Measurements from ENCODE around the gene TCTN3. TPM values are rescaled to one million over a fixed set of nuclear protein-coding genes. Genes with fewer than 3 reads are reported as not detected.
A peak's percentile ranks its signal among the peaks of the same experiment; 100 is the strongest.

TCTN3 gene
- total and polyA plus RNA-seq, 2 of the 13 experiments (the other 11 are each of a cell fraction or from before 2014, with no cell fraction given), result 53.3 to 60.0 TPM

DNA sequence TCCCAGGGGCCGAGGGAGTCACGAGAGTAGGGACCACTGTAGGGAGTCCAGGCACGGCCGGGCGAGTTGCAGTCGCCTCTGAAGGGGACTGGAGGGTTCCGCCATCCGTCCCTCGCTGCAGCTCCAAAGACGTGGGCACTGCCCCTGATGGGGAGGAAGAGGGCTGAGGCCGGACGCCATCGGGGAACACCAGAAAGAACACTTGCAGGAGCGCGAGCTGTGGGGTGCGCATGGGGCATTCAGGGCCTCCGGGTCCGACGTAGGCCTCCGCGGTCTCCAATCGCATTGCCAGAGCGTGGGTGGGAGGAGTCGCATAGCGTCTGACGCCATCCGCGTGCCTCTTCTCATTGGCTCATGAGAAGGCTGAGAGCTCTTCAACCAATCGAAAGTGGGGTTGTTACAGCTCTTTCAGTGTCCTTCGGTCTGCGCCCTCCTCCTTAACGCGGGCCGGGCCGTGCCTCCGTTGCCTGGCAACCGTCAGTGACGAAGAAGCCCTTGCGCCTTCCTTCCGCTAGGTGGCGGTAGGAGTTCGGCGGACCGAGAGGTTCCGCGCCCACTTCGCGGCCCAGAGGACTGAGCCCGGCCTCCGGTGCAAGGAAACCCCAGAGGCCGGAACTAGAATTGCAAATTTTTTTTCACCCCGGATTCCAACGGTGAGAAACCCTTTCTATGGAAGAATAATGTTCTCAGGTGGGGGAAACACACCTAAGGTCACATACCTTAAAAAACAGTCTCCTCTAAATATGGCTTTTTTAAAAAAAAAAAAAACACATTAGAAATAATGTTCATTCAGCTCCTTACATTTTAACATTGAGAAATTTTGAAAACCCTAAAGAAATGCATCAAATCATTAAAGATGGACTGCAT is at the start of gene TCTN3 (continued):
- TF ChIP-seq ZSCAN9 (CRISPR knock-in tag; IDR thresholded peaks at IDR 0.05; ENCODE audit: borderline replicate concordance), result peak; percentile 80; the same call in 1 of the 2 replicates
- no peak for TF ChIP-seq MATR3 (CRISPR knock-in tag; IDR thresholded peaks at IDR 0.05)
- TF ChIP-seq MXD4 (CRISPR knock-in tag; IDR thresholded peaks at IDR 0.05), result peak; percentile 88; the same call in 1 of the 2 replicates
- no peak for TF ChIP-seq ZNF562 (CRISPR knock-in tag; IDR thresholded peaks at IDR 0.05; ENCODE audit: borderline replicate concordance)
- peak; percentile 67; the same call in 1 of the 2 replicates for TF ChIP-seq SMAD1 (CRISPR knock-in tag; IDR thresholded peaks at IDR 0.05; ENCODE audit: borderline replicate concordance, low read depth)
- TF ChIP-seq, protein P1, sequence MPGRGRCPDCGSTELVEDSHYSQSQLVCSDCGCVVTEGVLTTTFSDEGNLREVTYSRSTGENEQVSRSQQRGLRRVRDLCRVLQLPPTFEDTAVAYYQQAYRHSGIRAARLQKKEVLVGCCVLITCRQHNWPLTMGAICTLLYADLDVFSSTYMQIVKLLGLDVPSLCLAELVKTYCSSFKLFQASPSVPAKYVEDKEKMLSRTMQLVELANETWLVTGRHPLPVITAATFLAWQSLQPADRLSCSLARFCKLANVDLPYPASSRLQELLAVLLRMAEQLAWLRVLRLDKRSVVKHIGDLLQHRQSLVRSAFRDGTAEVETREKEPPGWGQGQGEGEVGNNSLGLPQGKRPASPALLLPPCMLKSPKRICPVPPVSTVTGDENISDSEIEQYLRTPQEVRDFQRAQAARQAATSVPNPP (CRISPR knock-in tag; IDR thresholded peaks at IDR 0.05), result 0 out of 2 replicates have a peak, but pooled peaks have one; percentile 63
- TF ChIP-seq GATAD1 (CRISPR knock-in tag; IDR thresholded peaks at IDR 0.05), result peak; percentile 92
- TF ChIP-seq, protein P2, sequence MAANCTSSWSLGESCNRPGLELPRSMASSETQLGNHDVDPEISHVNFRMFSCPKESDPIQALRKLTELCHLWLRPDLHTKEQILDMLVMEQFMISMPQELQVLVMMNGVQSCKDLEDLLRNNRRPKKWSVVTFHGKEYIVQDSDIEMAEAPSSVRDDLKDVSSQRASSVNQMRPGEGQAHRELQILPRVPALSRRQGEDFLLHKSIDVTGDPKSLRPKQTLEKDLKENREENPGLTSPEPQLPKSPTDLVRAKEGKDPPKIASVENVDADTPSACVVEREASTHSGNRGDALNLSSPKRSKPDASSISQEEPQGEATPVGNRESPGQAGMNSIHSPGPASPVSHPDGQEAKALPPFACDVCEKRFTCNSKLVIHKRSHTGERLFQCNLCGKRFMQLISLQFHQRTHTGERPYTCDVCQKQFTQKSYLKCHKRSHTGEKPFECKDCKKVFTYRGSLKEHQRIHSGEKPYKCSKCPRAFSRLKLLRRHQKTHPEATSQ (CRISPR knock-in tag; IDR thresholded peaks at IDR 0.05; ENCODE audit: borderline replicate concordance), result peak; percentile 80; the same call in 1 of the 2 replicates
- no peak for TF ChIP-seq DPF2 (CRISPR knock-in tag; IDR thresholded peaks at IDR 0.05; ENCODE audit: borderline replicate concordance, low read depth)
- TF ChIP-seq ZFP36L2 (CRISPR knock-in tag; IDR thresholded peaks at IDR 0.05), result no peak
- TF ChIP-seq MBD4 (IDR thresholded peaks at IDR 0.05; ENCODE audit: borderline replicate concordance, low read length), result no peak
- no peak for TF ChIP-seq NBN (conservative IDR thresholded peaks at IDR 0.05)
- TF ChIP-seq FOXA3 (CRISPR knock-in tag; IDR thresholded peaks at IDR 0.05), result no peak
- TF ChIP-seq ZNF432 (CRISPR knock-in tag; IDR thresholded peaks at IDR 0.05; ENCODE audit: borderline replicate concordance), result no peak
- TF ChIP-seq ZC3H13 (CRISPR knock-in tag; IDR thresholded peaks at IDR 0.05), result no peak
- peak; percentile 71 for TF ChIP-seq MAZ (IDR thresholded peaks at IDR 0.05; ENCODE audit: borderline replicate concordance, low read depth, low read length)
- peak; percentile 52; the same call in 1 of the 2 replicates for TF ChIP-seq MAZ (CRISPR knock-in tag; IDR thresholded peaks at IDR 0.05; ENCODE audit: low read depth)
- TF ChIP-seq, protein P3, sequence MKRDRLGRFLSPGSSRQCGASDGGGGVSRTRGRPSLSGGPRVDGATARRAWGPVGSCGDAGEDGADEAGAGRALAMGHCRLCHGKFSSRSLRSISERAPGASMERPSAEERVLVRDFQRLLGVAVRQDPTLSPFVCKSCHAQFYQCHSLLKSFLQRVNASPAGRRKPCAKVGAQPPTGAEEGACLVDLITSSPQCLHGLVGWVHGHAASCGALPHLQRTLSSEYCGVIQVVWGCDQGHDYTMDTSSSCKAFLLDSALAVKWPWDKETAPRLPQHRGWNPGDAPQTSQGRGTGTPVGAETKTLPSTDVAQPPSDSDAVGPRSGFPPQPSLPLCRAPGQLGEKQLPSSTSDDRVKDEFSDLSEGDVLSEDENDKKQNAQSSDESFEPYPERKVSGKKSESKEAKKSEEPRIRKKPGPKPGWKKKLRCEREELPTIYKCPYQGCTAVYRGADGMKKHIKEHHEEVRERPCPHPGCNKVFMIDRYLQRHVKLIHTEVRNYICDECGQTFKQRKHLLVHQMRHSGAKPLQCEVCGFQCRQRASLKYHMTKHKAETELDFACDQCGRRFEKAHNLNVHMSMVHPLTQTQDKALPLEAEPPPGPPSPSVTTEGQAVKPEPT (CRISPR knock-in tag; IDR thresholded peaks at IDR 0.05; ENCODE audit: low read depth), result no peak
- peak; percentile 76; the same call in 1 of the 2 replicates for TF ChIP-seq ZNF3 (CRISPR knock-in tag; IDR thresholded peaks at IDR 0.05)
- no peak for TF ChIP-seq ZNF367 (CRISPR knock-in tag; IDR thresholded peaks at IDR 0.05; ENCODE audit: borderline replicate concordance)
- peak; percentile 61; the same call in 1 of the 2 replicates for TF ChIP-seq ZNF350 (CRISPR knock-in tag; IDR thresholded peaks at IDR 0.05; ENCODE audit: borderline replicate concordance, low read depth)
- TF ChIP-seq KLF16 (CRISPR knock-in tag; IDR thresholded peaks at IDR 0.05), result no peak; a peak in 1 of 4 replicates
- peak; percentile 44; the same call in 1 of the 2 replicates for TF ChIP-seq CBFB (CRISPR knock-in tag; IDR thresholded peaks at IDR 0.05)

Data from HepG2 (cell line).